Upper lobe of left lung (tissue), 6 donors: Measurements from ENCODE around the gene ADAMTSL2. TPM values are rescaled to one million over a fixed set of nuclear protein-coding genes. Genes with fewer than 3 reads are reported as not detected.

ENCODE experiments used
- ATAC-seq, 2 donors: fragments of 200-7000 bp; cut with Tn5 transposase; one replicate each; pipeline ENCODE4 v1.9.1; 2022; ENCODE audit warnings: mild to moderate bottlenecking in 2 of 2, moderate library complexity in 2 of 2; ENCODE audit not compliant: low FRiP score in 2 of 2
- DNase-seq, 2 donors: peaks; one replicate each; pipeline ENCODE4 v3.0.0-alpha.2; 2019 to 2020
- H3K27ac ChIP-seq, 4 donors: fragments of 200-600 bp; sonication (generic); one replicate each; pipeline ENCODE4 v1.5.1; 2016 to 2019
- H3K27me3 ChIP-seq, 4 donors: fragments of 200-600 bp; sonication (generic); one replicate each; pipeline ENCODE4 v1.5.1; 2017 to 2019
- H3K36me3 ChIP-seq, 4 donors: fragments of 200-600 bp; sonication (generic); one replicate each; pipeline ENCODE4 v1.5.1; 2016 to 2019
- H3K4me1 ChIP-seq, 4 donors: fragments of 200-600 bp; sonication (generic); one replicate each; pipeline ENCODE4 v1.5.1; 2018 to 2019
- H3K4me3 ChIP-seq, 4 donors: fragments of 200-600 bp; sonication (generic); one replicate each; pipeline ENCODE4 v1.5.1; 2017 to 2019; ENCODE audit warnings: mild to moderate bottlenecking in 2 of 4, moderate library complexity in 1 of 4
- H3K9me3 ChIP-seq, 4 donors: fragments of 200-600 bp; sonication (generic); one replicate each; pipeline ENCODE4 v1.5.1; 2018 to 2019
- EP300 ChIP-seq, 4 donors: sonication (generic); formaldehyde crosslinking; IDR thresholded peaks; one replicate each; pipeline ENCODE4 v1.5.1; 2017; ENCODE audit warnings: antibody characterized with exemption in 4 of 4, control low read depth in 2 of 4
- POLR2A ChIP-seq, 4 donors: fragments of 450-650 bp; IDR thresholded peaks; one replicate each; pipeline ENCODE4 v1.5.1; 2016 to 2017; ENCODE audit warnings: antibody characterized with exemption in 4 of 4, mild to moderate bottlenecking in 2 of 4
- POLR2AphosphoS5 ChIP-seq, 2 donors: sonication (generic); formaldehyde crosslinking; IDR thresholded peaks; one replicate each; pipeline ENCODE4 v1.5.1; 2017; ENCODE audit warnings: antibody characterized with exemption in 2 of 2
- WGBS, 2 donors: methylation state at CpG; one replicate each; pipeline ENCODE4 v1.1.5; 2017 to 2018; 5-methylcytosine and 5-hydroxymethylcytosine counted together
- total RNA-seq, 6 donors: library from RNA; depleted of rRNA in 4 of 6; stranded (reverse); fragments of >200 nt in 4 of 6; gene quantifications; one replicate each; pipeline versions ENCODE4 v1.1.0 to v1.2.1, GENCODE V29; 2016 to 2021
- TF ChIP-seq, protein P1 (sequence below), 6 experiments: fragments of 450-650 bp in 4 of 6; fragments of 200-600 bp in 2 of 6; sonication (generic) in 2 of 6; IDR thresholded peaks; one replicate each; pipeline ENCODE4 v1.5.1; 2016 to 2019; ENCODE audit warnings: antibody characterized with exemption in 6 of 6
- donor health status: DM: no; HTN: no; CAD: no; lungs with moderate emphysema.
- donor health status: DM: no; HTN: yes; CAD: no; lungs with severe emphysema.

The ADAMTSL2 gene
- total RNA-seq, 6 donors from 2014 or later: 1.4 to 34.8 (median 19.2) TPM

DNA sequence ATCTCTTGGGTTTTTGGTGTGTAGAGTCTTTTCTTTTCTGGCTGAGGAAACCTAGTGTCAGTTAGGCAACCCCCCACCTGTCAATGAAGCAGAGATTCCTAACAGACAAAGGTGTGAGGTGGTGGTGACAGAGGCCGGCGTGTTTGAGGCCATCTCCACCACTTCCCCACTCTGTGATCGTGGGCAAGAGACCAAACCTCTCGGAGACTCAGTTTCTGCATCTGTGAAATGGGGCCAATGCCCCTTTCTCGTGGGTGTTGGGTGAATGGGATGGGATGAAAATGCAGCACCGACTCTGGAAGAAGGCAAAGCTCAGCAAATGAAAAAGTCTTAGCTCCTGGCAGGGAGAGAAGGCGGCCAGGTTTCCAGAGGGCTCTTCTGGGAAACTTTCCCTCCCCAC lies 73.9 kb downstream of the ADAMTSL2 start:
- DNase-seq: no peak
- H3K9me3 ChIP-seq: no peaks in the 10 kb centered on the region
- no peaks in the 10 kb centered on the region for H3K36me3 ChIP-seq
- peaks cover 0 to 21% (median 5%) of the 10 kb centered on the region in 4 donors for H3K27me3 ChIP-seq
- no peak overlapping the region for H3K27ac ChIP-seq
- TF ChIP-seq EP300 (IDR thresholded peaks at IDR 0.05) (no peak), POLR2A (IDR thresholded peaks at IDR 0.05) (no peak), POLR2AphosphoS5 (IDR thresholded peaks at IDR 0.05) (no peak)
- TF ChIP-seq, protein P1, sequence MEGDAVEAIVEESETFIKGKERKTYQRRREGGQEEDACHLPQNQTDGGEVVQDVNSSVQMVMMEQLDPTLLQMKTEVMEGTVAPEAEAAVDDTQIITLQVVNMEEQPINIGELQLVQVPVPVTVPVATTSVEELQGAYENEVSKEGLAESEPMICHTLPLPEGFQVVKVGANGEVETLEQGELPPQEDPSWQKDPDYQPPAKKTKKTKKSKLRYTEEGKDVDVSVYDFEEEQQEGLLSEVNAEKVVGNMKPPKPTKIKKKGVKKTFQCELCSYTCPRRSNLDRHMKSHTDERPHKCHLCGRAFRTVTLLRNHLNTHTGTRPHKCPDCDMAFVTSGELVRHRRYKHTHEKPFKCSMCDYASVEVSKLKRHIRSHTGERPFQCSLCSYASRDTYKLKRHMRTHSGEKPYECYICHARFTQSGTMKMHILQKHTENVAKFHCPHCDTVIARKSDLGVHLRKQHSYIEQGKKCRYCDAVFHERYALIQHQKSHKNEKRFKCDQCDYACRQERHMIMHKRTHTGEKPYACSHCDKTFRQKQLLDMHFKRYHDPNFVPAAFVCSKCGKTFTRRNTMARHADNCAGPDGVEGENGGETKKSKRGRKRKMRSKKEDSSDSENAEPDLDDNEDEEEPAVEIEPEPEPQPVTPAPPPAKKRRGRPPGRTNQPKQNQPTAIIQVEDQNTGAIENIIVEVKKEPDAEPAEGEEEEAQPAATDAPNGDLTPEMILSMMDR (IDR thresholded peaks at IDR 0.05): no peak
- ATAC-seq: no peak
- H3K4me3 ChIP-seq: no peak overlapping the region
- H3K4me1 ChIP-seq: peaks cover 0 to 9% (median 0%) of the 10 kb centered on the region in 4 donors
- WGBS, 2 donors: 76 to 78% methylated on average over 7 of the region's 7 CpGs

DNA sequence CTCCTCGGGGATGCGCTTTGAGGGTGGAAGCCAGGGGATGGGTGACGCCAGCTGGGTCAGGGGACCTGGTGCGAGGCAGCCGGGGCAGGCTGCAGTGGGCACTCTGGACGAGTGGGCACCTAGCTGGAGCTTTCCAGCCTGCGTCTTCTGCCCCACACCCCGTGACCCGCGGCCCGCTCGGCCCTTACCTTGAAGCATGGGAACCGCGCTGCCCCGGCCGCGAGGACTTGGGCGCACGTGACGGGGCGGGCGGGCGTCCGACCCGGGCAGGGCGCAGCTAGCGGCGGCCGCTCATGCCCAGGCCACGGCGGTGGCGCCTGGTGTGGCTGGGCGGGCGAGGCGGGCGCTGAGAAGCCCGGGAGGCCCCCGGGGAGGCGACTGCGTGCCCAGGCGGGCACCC lies 74.4 kb downstream of the ADAMTSL2 start:
- Histone ChIP-seq H3K36me3 (no peaks in the 10 kb centered on the region), H3K9me3 (no peaks in the 10 kb centered on the region), H3K4me3 (no peak overlapping the region), H3K4me1 (peaks cover 0 to 9% (median 0%) of the 10 kb centered on the region in 4 donors), H3K27ac (no peak overlapping the region), H3K27me3 (peaks cover 0 to 21% (median 5%) of the 10 kb centered on the region in 4 donors)
- DNase-seq: no peak
- TF ChIP-seq POLR2AphosphoS5 (IDR thresholded peaks at IDR 0.05) (no peak), EP300 (IDR thresholded peaks at IDR 0.05) (no peak), POLR2A (IDR thresholded peaks at IDR 0.05) (no peak)
- TF ChIP-seq, protein P1 (IDR thresholded peaks at IDR 0.05): no peak
- no peak for ATAC-seq
- WGBS, 2 donors: 41% methylated on average over 4 of the region's 41 CpGs; no CpG with 5 or more reads in 1 of the 2 donors

DNA sequence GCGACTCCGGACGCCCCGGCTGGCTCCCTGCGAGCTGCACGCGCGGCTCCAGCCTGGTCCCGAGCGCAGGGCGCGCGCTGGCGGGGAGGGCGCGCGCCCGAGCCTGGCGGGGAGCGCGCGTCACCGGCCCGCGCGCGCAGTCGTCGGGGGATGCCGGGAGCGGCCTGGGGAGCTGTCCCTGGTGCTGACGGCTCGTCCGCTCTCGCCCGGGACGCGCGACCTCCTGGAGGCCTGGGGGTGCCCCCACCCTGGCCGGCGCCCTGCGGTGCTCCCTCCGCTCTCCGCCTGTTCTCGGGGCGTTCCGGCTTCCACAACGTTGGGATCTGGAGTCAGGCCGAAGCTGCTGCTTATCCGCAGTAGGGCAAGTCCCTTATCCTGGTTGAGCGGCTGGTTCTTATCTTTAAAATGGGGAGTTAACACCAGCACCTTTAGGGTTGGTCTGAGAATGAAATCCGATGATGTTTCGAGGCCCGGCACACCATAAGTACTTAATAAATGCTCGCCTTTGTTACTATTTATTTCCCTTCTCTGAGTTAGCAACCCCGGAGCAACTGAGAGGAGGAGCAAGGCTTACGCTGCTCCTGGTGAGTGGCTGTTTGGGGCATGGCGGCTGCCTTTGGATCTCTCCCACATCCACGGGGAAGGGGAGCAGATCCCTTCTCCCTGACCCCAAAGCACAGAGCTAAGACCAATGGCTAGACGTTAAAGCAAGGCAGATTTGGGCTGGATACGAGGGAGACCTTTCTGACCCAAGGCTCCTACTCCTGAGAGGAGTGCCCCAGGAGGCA lies 75.0 kb downstream of the ADAMTSL2 start, which contains the start of gene FAM163B:
FAM163B (minus strand) TSS at position 79 of the 788 bp plus-strand sequence. CDS start 29,166 bp downstream, outside the sequence.
- Histone ChIP-seq H3K27ac (no peak within 1 kb of the TSS), H3K4me1 (peaks cover 0 to 9% (median 0%) of the 10 kb centered on the region in 4 donors), H3K4me3 (no peak within 1 kb of the TSS), H3K36me3 (no peaks in the 10 kb centered on the region), H3K9me3 (no peaks in the 10 kb centered on the region), H3K27me3 (peaks cover 0 to 21% (median 5%) of the 10 kb centered on the region in 4 donors)
- ATAC-seq: peak; percentile 56 to 68
- whole genome bisulfite sequencing, 2 donors: 26 to 31% methylated on average over 21 to 30 of the region's 61 CpGs
- TF ChIP-seq POLR2A (IDR thresholded peaks at IDR 0.05) (no peak), POLR2AphosphoS5 (IDR thresholded peaks at IDR 0.05) (no peak), EP300 (IDR thresholded peaks at IDR 0.05) (no peak)
- TF ChIP-seq, protein P1 (IDR thresholded peaks at IDR 0.05): no peak
- DNase-seq: peak in 1 of 2 donors; percentile 88

DNA sequence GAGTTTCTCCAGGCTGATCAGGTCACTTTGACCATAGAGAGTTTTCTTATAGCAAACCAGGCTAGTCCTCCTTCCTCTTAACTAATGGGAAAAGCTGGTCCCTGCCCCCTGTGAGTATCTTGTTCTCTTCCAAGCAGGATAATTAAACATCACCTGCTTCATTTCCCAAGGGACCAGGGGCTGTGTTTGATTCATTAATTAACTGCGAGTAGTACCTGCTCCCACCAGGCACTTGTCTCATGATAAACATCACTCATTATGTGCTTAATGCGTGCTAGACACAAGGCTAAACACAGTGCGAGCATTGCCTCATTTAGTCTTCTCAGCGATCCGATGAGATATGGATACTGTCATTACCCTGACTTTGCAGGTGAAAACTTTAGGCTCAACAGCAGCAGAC lies 76.3 kb downstream of the ADAMTSL2 start:
- ATAC-seq (no peak), DNase-seq (no peak)
- H3K4me1 ChIP-seq: peaks cover 0 to 9% (median 0%) of the 10 kb centered on the region in 4 donors
- TF ChIP-seq POLR2AphosphoS5 (IDR thresholded peaks at IDR 0.05) (no peak), EP300 (IDR thresholded peaks at IDR 0.05) (no peak), POLR2A (IDR thresholded peaks at IDR 0.05) (no peak)
- TF ChIP-seq, protein P1 (IDR thresholded peaks at IDR 0.05): no peak
- H3K36me3 ChIP-seq: no peaks in the 10 kb centered on the region
- peaks cover 0 to 21% (median 9%) of the 10 kb centered on the region in 4 donors for H3K27me3 ChIP-seq
- WGBS, 2 donors: 74 to 82% methylated on average over 5 of the region's 5 CpGs
- no peak overlapping the region for H3K27ac ChIP-seq
- no peaks in the 10 kb centered on the region for H3K9me3 ChIP-seq
- no peak overlapping the region for H3K4me3 ChIP-seq
